PC-3 (cell line): ENCODE data around the gene FAM124A.

Experiments
- CTCF ChIP-seq: fragments of 300-600 bp; sonication (generic); conservative IDR thresholded peaks from 2 replicates; pipeline ENCODE4 v1.5.1; 2017; ENCODE audit warnings: antibody characterized with exemption, low read depth, mild to moderate bottlenecking, low read length
- EZH2phosphoT487 ChIP-seq: fragments of 300-600 bp; sonication (generic); IDR thresholded peaks from 2 replicates; pipeline ENCODE4 v1.6.1; 2018; ENCODE audit warnings: mild to moderate bottlenecking, antibody characterized with exemption, low read length, borderline replicate concordance

- TF ChIP-seq CTCF (no peak), EZH2phosphoT487 (no peak)
Measured at GRCh38 chr13:51326777-51327176, 104.6 kb downstream of the FAM124A start.
